ENCODE data around the gene BID. TPM values are rescaled to one million over a fixed set of nuclear protein-coding genes. Genes with fewer than 3 reads are reported as not detected.

Gene BID
- total and polyA plus RNA-seq, 2 of the 4 experiments (the other 2 are of a cell fraction): 69.5 to 240 TPM

- Histone ChIP-seq H3K56ac (ENCODE audit: extremely low read depth, insufficient read depth, low read length) (no peak overlapping the region), H4K5ac (ENCODE audit: low read depth, low read length) (no peak overlapping the region), H3K27me3 (ENCODE audit: control insufficient read depth, insufficient read depth, low read length) (no peaks in the 10 kb centered on the region), H4K20me1 (ENCODE audit: insufficient read depth, low read length) (peaks cover 16% of the 10 kb centered on the region), H4K91ac (ENCODE audit: insufficient read depth, low read depth, low read length) (no peak overlapping the region), H2BK5ac (ENCODE audit: low read depth, low read length, poor library complexity, severe bottlenecking) (no peak overlapping the region), H3K9me1 (ENCODE audit: insufficient read depth, low read length) (peaks cover 12% of the 10 kb centered on the region; the same call in 1 of the 2 replicates), H3K14ac (replicated peaks; ENCODE audit: low read depth, low read length) (no peak overlapping the region), H3K36me3 (ENCODE audit: control insufficient read depth, insufficient read depth, low read length) (no peaks in the 10 kb centered on the region), H2AK9ac (replicated peaks; ENCODE audit: low read depth, low read length, poor library complexity) (no peak overlapping the region), H3K9ac (ENCODE audit: low read depth, low read length) (no peak overlapping the region), H3K4me2 (ENCODE audit: low read depth, low read length) (no peak overlapping the region), H3K27ac (ENCODE audit: insufficient read depth, low read length) (no peak overlapping the region), H3K79me1 (ENCODE audit: low read depth in 1 of 2, low read length in 2 of 2) (peaks cover 4 to 18% of the 10 kb centered on the region in 2 experiments; a peak in 2 of 4 replicates), H2BK120ac (ENCODE audit: low read depth, low read length) (no peak overlapping the region), H2AFZ (replicated peaks; ENCODE audit: low read length, poor library complexity) (no peak overlapping the region), H2AK5ac (ENCODE audit: low read depth, low read length) (no peak overlapping the region), H3K9me3 (ENCODE audit: control insufficient read depth, insufficient read depth, low read length) (no peaks in the 10 kb centered on the region), H3K4ac (ENCODE audit: low read depth, low read length) (no peak overlapping the region), H2BK15ac (ENCODE audit: low read depth, low read length) (no peak overlapping the region), H3K4me3 (ENCODE audit: insufficient read depth, low read depth, low read length) (no peak overlapping the region), H3K18ac (ENCODE audit: low read depth, low read length) (no peak overlapping the region), H4K8ac (ENCODE audit: low read depth in 2 of 2, low read length in 2 of 2) (no peak overlapping the region), H3K4me1 (ENCODE audit: control insufficient read depth, insufficient read depth, low read length) (peaks cover 21% of the 10 kb centered on the region), H3K23ac (ENCODE audit: low read depth, low read length) (no peak overlapping the region), H2BK20ac (ENCODE audit: low read depth, low read length) (no peak overlapping the region)
- ATAC-seq (ENCODE audit: low read depth) (no peak), DNase-seq (no peak)
- BruUV-seq (replicated peaks): no TSS peak
- in situ Hi-C loops (cut with MboI; ENCODE audit: low sequenced_read_pairs) (no loop called here), dilution Hi-C loops (cut with HindIII; ENCODE audit: low sequenced_read_pairs, unreplicated experiment) (no loop called here), intact Hi-C loops (cut with micrococcal nuclease) (no loop called here)
- ChIA-PET CTCF (no interaction called here), POLR2A (ENCODE audit: unreplicated experiment) (no interaction called here)
- TF ChIP-seq CHD1 (IDR thresholded peaks at IDR 0.05; ENCODE audit: low read depth, low read length) (no peak), CEBPB (IDR thresholded peaks at IDR 0.05; ENCODE audit: low read depth, low read length) (no peak), RAD21 (IDR thresholded peaks at IDR 0.05; ENCODE audit: low read length) (no peak), USF2 (IDR thresholded peaks at IDR 0.05; ENCODE audit: low read depth, low read length) (no peak), ELK1 (IDR thresholded peaks at IDR 0.05; ENCODE audit: borderline replicate concordance, low read depth, low read length) (no peak), RCOR1 (IDR thresholded peaks at IDR 0.05; ENCODE audit: insufficient replicate concordance, low read length) (no peak), FOS (IDR thresholded peaks at IDR 0.05; ENCODE audit: low read depth, low read length) (no peak), POLR2A (IDR thresholded peaks at IDR 0.05; ENCODE audit: low read depth, low read length) (no peak)
- TF ChIP-seq, protein P1, sequence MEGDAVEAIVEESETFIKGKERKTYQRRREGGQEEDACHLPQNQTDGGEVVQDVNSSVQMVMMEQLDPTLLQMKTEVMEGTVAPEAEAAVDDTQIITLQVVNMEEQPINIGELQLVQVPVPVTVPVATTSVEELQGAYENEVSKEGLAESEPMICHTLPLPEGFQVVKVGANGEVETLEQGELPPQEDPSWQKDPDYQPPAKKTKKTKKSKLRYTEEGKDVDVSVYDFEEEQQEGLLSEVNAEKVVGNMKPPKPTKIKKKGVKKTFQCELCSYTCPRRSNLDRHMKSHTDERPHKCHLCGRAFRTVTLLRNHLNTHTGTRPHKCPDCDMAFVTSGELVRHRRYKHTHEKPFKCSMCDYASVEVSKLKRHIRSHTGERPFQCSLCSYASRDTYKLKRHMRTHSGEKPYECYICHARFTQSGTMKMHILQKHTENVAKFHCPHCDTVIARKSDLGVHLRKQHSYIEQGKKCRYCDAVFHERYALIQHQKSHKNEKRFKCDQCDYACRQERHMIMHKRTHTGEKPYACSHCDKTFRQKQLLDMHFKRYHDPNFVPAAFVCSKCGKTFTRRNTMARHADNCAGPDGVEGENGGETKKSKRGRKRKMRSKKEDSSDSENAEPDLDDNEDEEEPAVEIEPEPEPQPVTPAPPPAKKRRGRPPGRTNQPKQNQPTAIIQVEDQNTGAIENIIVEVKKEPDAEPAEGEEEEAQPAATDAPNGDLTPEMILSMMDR (conservative IDR thresholded peaks at IDR 0.05; ENCODE audit: low read depth, low read length): no peak
- WGBS, 2 experiments (ENCODE audit: extremely low coverage in 2 of 2, insufficient read length in 1 of 2): 83% methylated on average over 19 of the region's 27 CpGs; no CpG with 5 or more reads in 1 of the 2 experiments
These were observed 2.9 kb upstream of the BID start for GRCh38 chr22:17777005-17777716.
